Uterus (tissue), 2 donors: Measurements from ENCODE around the gene GLYATL1.

ENCODE experiments used
- POLR2A ChIP-seq, 2 donors: fragments of 450-650 bp; IDR thresholded peaks; one replicate each; pipeline ENCODE4 v1.6.1; 2016; ENCODE audit warnings: antibody characterized with exemption in 2 of 2, mild to moderate bottlenecking in 1 of 2, moderate library complexity in 1 of 2
- TF ChIP-seq, protein P1 (sequence below), 4 experiments: fragments of 200-600 bp in 2 of 4; fragments of 450-650 bp in 2 of 4; sonication (generic) in 2 of 4; IDR thresholded peaks; one replicate each; pipeline ENCODE4 v1.5.1; 2016 to 2019; ENCODE audit warnings: antibody characterized with exemption in 4 of 4, mild to moderate bottlenecking in 2 of 4, moderate library complexity in 1 of 4

DNA sequence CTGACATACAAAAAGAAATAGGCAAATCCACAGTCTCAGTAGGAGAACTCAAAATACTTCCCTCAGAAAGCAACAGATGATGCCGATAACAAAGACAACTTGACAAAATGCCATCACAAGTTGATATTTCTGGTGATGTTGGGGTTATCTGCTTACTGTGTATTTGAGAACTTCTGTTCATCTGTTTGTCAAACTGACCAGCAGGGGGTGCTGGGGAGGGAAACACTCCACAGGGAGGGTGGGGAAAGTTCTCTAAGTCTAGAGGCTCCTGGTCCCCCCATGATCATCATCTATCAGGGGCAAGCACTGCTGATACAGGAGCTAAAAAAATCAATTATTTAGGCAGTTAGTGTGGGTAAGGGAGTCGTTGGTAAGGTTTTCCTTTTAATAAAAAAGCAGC, 19.2 kb downstream of the GLYATL1 start:
- TF ChIP-seq, protein P1, sequence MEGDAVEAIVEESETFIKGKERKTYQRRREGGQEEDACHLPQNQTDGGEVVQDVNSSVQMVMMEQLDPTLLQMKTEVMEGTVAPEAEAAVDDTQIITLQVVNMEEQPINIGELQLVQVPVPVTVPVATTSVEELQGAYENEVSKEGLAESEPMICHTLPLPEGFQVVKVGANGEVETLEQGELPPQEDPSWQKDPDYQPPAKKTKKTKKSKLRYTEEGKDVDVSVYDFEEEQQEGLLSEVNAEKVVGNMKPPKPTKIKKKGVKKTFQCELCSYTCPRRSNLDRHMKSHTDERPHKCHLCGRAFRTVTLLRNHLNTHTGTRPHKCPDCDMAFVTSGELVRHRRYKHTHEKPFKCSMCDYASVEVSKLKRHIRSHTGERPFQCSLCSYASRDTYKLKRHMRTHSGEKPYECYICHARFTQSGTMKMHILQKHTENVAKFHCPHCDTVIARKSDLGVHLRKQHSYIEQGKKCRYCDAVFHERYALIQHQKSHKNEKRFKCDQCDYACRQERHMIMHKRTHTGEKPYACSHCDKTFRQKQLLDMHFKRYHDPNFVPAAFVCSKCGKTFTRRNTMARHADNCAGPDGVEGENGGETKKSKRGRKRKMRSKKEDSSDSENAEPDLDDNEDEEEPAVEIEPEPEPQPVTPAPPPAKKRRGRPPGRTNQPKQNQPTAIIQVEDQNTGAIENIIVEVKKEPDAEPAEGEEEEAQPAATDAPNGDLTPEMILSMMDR (IDR thresholded peaks at IDR 0.05): no peak
- TF ChIP-seq POLR2A (IDR thresholded peaks at IDR 0.05): no peak
